NCI-H69 (cell line): ENCODE results near the gene CYP3A7.
"Not testable (repeated sequence)": the region's sequence is repeated elsewhere in the genome, so short reads cannot be mapped to it uniquely, and the experiment has no call there.

Experiments used
- DNase-seq: peaks from one replicate; lab custom pipeline; 2025; lab: John Stamatoyannopoulos, UW

Gene CYP3A7

DNA sequence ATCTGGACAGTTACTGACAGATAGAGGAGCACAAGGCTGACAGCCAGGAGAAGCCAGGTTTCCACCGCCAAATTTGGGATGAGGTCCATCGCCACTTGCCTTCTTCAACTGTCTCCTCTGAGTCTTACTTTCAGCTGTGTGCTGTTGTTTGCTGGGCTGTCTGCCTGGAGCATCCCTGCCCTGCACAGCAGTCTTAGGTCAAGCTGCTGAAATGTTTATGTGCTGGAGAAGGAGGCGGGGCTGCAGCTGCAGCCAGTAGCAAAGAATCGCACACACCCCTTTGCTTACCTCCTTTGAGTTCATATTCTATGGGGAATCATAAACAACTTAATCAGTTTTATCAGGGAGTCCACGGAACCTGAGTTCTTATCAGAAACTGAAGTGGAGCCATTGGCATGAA is 35.0 kb downstream of the CYP3A7 start:
- no peak for DNase-seq

GRCh38 chr7:99698867-99699730 is 35.9 kb downstream of the CYP3A7 start:
- not testable (repeated sequence) for DNase-seq

GRCh38 chr7:99694912-99695304 is 40.1 kb downstream of the CYP3A7 start:
- DNase-seq: no peak

DNA sequence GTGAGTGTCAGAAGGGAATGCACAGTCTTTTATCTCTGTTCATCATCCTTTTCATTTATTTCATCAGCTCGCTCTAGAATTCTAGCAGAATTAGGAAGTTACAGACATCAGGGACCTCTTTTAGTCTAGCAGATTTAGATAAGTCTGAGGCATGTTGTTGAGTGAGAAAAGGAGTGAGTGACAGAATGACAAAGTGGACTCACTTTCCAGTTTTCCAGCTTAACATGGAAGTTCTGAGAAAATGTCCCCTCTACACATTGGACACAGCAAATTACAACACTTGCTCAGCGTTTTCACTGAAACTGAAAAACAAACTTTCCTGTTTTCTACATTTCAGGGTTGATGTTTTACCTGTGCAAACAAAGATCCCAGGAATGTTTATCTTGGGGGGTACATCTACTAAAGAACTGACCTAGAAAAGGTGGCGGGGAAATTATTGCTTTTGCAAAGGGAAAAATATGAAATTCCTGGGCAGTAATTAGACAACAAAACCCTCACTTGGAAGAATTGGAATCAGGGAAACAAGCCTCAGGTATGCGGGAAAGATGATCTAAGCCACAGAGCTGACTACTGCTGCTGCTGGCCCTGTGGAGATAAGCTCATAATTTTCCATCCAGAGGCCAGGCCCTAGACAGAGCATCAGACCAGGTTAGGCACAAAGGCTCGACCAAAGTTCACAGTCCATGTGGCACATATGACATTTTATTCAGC is 40.6 kb downstream of the CYP3A7 start:
- no peak for DNase-seq

DNA sequence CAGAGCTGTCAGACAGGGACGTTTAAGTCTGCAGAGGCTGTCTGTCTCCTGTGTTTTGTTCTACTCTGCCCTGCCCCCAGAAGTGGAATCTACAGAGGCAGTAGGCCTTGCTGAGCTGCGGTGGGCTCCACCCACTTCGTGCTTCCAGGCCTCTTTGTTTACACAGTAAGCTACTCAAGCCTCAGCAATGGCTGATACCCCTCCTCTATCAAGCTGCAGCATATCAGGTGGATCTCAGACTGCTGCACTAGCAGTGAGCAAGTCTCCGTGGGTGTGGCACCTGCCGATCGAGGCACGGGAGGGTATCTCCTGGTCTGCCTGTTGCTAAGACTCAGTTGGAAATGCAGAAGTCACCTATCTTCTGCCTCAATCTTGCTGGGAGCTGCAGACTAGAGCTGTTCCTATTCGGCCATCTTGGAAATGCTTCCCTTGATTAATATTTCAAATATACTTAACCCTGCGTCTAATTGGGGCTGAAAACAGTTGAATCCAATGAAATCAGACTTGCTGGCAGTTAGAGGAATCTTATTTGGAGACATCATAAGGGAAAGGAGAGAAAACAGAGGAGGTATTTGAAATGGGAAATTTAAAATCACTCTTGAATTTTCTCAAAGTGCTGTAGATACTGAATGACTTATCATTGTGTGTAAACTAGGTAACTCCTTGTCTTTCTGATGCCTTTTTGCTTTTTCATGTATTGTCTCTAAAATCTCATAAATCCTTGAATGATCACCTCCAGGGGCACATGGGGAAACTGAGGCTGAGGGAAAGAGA is 41.4 kb downstream of the CYP3A7 start:
- peak; percentile 57 for DNase-seq

GRCh38 chr7:99693100-99693426 is 41.9 kb downstream of the CYP3A7 start:
- DNase-seq: no peak

DNA sequence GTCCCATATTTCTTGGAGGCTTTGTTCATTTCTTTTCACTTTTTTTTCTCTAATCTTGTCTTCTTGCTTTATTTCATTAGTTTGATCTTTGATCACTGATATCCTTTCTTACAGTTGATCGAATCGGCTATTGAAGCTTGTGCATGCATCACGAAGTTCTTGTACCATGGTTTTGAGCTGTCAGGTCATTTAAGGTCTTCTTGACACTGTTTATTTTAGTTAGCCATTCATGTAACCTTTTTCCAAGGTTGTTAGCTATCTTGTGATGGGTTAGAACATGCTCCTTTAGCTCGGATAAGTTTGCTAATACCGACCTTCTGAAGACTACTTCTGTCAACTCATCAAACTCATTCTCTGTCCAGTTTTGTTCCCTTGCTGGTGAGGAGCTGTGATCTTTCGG is 42.4 kb downstream of the CYP3A7 start:
- DNase-seq: not testable (repeated sequence)

DNA sequence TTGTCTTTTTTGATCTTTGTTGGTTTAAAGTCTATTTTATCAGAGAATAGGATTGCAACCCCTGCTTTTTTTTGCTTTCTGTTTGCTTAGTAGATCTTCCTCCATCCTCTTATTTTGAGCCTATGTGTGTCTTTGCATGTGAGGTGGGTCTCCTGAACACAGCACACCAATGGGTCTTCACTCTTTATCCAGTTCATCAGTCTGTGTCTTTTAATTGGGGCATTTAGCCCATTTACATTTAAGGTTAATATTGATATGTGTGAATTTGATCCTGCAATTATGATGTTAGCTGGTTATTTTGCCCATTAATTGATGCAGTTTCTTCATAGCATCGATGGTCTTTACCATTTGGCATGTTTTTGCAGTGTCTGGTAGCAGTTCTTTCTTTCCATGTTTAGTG is 43.3 kb downstream of the CYP3A7 start:
- DNase-seq: not testable (repeated sequence)

DNA sequence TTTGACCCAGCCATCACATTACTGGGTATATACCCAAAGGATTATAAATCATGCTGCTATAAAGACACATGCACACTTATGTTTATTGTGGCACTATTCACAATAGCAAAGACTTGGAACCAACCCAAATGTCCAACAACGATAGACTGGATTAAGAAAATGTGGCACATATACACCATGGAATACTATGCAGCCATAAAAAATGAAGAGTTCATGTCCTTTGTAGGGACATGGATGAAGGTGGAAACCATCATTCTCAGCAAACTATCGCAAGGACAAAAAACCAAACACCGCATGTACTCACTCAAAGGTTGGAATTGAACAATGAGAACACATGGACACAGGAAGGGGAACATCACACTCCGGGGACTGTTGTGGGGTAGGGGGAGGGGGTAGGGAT is 44.1 kb downstream of the CYP3A7 start:
- not testable (repeated sequence) for DNase-seq

GRCh38 chr7:99685871-99686608 is 49.0 kb downstream of the CYP3A7 start:
- peak; percentile 59 for DNase-seq

GRCh38 chr7:99685129-99685758 is 49.8 kb downstream of the CYP3A7 start:
- no peak for DNase-seq

GRCh38 chr7:99679400-99680191 is 55.4 kb downstream of the CYP3A7 start, which contains the start of gene CYP3A5:
Gene CYP3A5 (minus strand): TSS chr7:99679996. CDS start chr7:99679896, 100 bp downstream.
- DNase-seq: peak; percentile 42

GRCh38 chr7:99679032-99679399 is 56.0 kb downstream of the CYP3A7 start:
- peak; percentile 61 for DNase-seq

GRCh38 chr7:99677648-99678045 is 57.3 kb downstream of the CYP3A7 start:
- DNase-seq: no peak

DNA sequence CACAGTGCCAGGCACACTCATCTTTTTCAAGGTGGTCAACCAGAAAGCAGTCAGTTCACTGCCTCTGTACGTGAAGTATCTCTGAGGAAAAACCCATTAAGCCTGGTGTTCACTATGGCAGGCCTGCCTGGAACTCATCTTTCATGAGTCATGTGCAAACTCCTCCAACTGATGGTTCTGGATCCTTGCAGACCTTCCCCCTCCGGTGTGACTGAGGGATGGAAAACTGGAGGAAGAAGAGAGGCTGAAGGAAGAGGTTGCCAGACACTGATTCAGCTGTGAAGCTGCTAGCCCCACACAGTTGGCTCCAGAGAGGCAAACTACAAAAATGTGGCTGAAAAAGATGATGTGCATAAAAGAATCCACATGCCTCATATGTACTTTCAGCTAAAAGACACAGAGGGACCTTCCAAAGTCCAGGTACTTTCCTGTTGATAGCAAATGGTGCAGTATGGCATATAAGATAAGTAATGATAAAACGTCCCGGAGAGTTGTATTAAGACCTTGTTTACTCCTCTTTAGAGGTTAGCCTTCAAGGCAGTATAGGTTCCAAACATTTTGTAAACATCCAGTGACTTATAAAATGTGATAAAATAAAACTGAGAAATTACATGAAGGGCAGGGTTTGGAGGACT is 57.9 kb downstream of the CYP3A7 start:
- DNase-seq: no peak

GRCh38 chr7:99674995-99675742 is 59.8 kb downstream of the CYP3A7 start:
- DNase-seq: no peak

DNA sequence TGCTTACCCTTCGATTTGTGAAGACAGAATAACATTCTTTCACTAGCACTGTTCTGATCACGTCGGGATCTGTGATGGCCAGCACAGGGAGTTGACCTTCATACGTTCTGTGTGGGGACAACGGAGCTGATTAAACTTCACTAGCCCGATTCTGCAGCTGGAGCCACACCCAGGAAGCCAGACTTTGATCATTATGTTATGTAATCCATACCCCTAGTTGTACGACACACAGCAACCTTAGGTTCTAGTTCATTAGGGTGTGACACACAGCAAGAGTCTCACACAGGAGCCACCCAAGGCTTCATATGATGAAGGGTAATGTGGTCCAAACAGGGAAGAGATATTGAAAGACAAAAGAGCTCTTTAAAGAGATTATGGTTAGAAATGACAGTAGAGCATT is 62.4 kb downstream of the CYP3A7 start:
- no peak for DNase-seq

DNA sequence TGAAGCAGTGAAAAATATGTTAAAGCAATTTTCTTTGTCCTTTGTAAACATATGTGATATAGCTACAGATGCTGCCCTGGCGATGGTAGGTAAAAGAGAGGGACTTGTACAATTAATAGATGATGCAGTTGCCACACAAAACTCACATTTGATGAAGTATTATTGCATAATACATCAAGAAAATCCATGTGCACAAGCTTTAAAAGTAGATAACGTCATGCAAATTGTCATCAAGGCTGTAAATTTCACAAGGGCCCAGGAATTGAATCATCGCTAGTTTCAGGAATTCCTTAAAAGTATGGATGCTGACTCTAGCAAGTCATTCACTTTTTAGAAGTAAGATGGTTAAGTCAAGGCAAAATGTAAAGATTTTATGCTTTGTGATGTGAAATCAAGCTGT is 65.2 kb downstream of the CYP3A7 start:
- no peak for DNase-seq

DNA sequence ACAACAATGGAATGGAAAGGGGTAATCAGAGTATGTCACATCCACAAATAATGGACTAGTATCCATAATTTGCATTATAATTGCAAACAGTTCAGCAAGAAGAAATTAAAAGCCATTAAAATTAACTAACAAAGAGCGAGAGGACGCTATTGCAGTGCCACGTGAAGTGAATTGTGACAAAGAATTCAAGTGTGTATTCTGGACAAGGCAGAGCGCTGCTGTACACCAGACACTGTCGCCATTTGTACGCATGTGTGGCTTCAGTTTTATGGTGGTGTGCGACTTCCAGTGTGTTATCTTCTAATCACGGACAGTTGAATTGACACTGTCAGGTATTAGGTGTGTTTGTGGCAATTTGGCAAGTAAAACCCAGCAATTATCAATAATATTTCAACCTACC is 66.5 kb downstream of the CYP3A7 start:
- DNase-seq: no peak
